H1 (cell line): Measurements from ENCODE around the gene BBS1. TPM values are rescaled to one million over a fixed set of nuclear protein-coding genes. Genes with fewer than 3 reads are reported as not detected.

Experiments
- polyA plus RNA-seq, 7 experiments: library from polyadenylated mRNA; depleted of rRNA in 3 of 7; stranded (reverse) in 5 of 7; unstranded in 2 of 7; fragments of >200 nt in 5 of 7; fragments of 200-250 nt in 2 of 7; gene quantifications; 1 replicate in 5 of 7; 2 replicates in 1 of 7; 4 replicates in 1 of 7; pipeline versions ENCODE4 v1.2.1 to v1.2.3, GENCODE V29; 2011 to 2013; ENCODE audit warnings: missing spikeins in 2 of 7, mixed read lengths in 2 of 7
- total RNA-seq: library from RNA; stranded (reverse); fragmentation: NEBNext Ultra II Directional; extraction: Animal tissue kit (Norgen Biotek cat#: 25700); gene quantifications from 2 replicates; pipeline ENCODE4 v1.2.1, GENCODE V29; 2021

Gene BBS1
- total and polyA plus RNA-seq, 2 of the 8 experiments (the other 6 are each of a cell fraction or from before 2014, with no cell fraction given): 19.1 to 19.5 TPM

Other genes with a start within 250 kb of the BBS1 start
- gene RAB1B, start 242.0 kb upstream of the BBS1 start, total RNA-seq: 100 and 106 TPM in 2 replicates
- 217 and 306 TPM in 2 replicates for gene RAB1B, start 242.0 kb upstream of the BBS1 start, polyA plus RNA-seq (2011; rRNA removed)
- 15.8 and 17.0 TPM in 2 replicates for gene CNIH2, start 232.5 kb upstream of the BBS1 start, total RNA-seq
- 11.6 and 12.5 TPM in 2 replicates for gene CNIH2, start 232.5 kb upstream of the BBS1 start, polyA plus RNA-seq (2011; rRNA removed)
- 70.1 and 75.9 TPM in 2 replicates for gene YIF1A, start 221.5 kb upstream of the BBS1 start, total RNA-seq
- gene YIF1A, start 221.5 kb upstream of the BBS1 start, polyA plus RNA-seq (2011; rRNA removed): 178 and 248 TPM in 2 replicates
- gene TMEM151A, start 218.7 kb upstream of the BBS1 start, total RNA-seq: 2.4 and 3.2 TPM in 2 replicates
- gene TMEM151A, start 218.7 kb upstream of the BBS1 start, polyA plus RNA-seq (2011; rRNA removed): 3.2 and 4.5 TPM in 2 replicates
- gene CD248, start 193.6 kb upstream of the BBS1 start, total RNA-seq: 3.7 and 3.9 TPM in 2 replicates
- 2.7 and 4.6 TPM in 2 replicates for gene CD248, start 193.6 kb upstream of the BBS1 start, polyA plus RNA-seq (2011; rRNA removed)
- 5.4 and 6.6 TPM in 2 replicates for gene RIN1, start 174.2 kb upstream of the BBS1 start, total RNA-seq
- 2.5 and 3.8 TPM in 2 replicates for gene RIN1, start 174.2 kb upstream of the BBS1 start, polyA plus RNA-seq (2011; rRNA removed)
- 44.8 and 46.1 TPM in 2 replicates for gene BRMS1, start 165.5 kb upstream of the BBS1 start, total RNA-seq
- gene BRMS1, start 165.5 kb upstream of the BBS1 start, polyA plus RNA-seq (2011; rRNA removed): 39.2 and 46.5 TPM in 2 replicates
- 27.1 and 27.8 TPM in 2 replicates for gene B4GAT1, start 163.0 kb upstream of the BBS1 start, total RNA-seq
- 22.2 and 32.8 TPM in 2 replicates for gene B4GAT1, start 163.0 kb upstream of the BBS1 start, polyA plus RNA-seq (2011; rRNA removed)
- 29.3 and 32.4 TPM in 2 replicates for gene SLC29A2, start 138.9 kb upstream of the BBS1 start, total RNA-seq
- gene SLC29A2, start 138.9 kb upstream of the BBS1 start, polyA plus RNA-seq (2011; rRNA removed): 31.6 and 42.0 TPM in 2 replicates
- 0.88 and 0.99 TPM in 2 replicates for gene NPAS4, start 89.6 kb upstream of the BBS1 start, total RNA-seq
- gene NPAS4, start 89.6 kb upstream of the BBS1 start, polyA plus RNA-seq (2011; rRNA removed): 0.73 and 0.77 TPM in 2 replicates
- 141 and 152 TPM in 2 replicates for gene MRPL11, start 71.8 kb upstream of the BBS1 start, total RNA-seq
- 105 and 106 TPM in 2 replicates for gene MRPL11, start 71.8 kb upstream of the BBS1 start, polyA plus RNA-seq (2011; rRNA removed)
- 7.6 TPM in 2 replicates for gene PELI3, start 43.7 kb upstream of the BBS1 start, total RNA-seq
- gene PELI3, start 43.7 kb upstream of the BBS1 start, polyA plus RNA-seq (2011; rRNA removed): 5.2 and 7.6 TPM in 2 replicates
- 82.7 and 86.4 TPM in 2 replicates for gene DPP3, start 30.2 kb upstream of the BBS1 start, total RNA-seq
- 75.1 and 90.6 TPM in 2 replicates for gene DPP3, start 30.2 kb upstream of the BBS1 start, polyA plus RNA-seq (2011; rRNA removed)
- gene ZDHHC24, start 35.4 kb downstream of the BBS1 start, total RNA-seq: 7.0 and 8.4 TPM in 2 replicates
- 9.7 and 15.6 TPM in 2 replicates for gene ZDHHC24, start 35.4 kb downstream of the BBS1 start, polyA plus RNA-seq (2011; rRNA removed)
- gene ACTN3, start 36.3 kb downstream of the BBS1 start, total RNA-seq: 28.2 and 30.8 TPM in 2 replicates
- gene ACTN3, start 36.3 kb downstream of the BBS1 start, polyA plus RNA-seq (2011; rRNA removed): 36.7 and 46.2 TPM in 2 replicates
- gene CTSF, start 58.0 kb downstream of the BBS1 start, total RNA-seq: 0.36 and 0.58 TPM in 2 replicates
- gene CTSF, start 58.0 kb downstream of the BBS1 start, polyA plus RNA-seq (2011; rRNA removed): 2.3 and 2.6 TPM in 2 replicates
- gene CCDC87, start 82.4 kb downstream of the BBS1 start, total RNA-seq: 0.99 and 1.1 TPM in 2 replicates
- gene CCDC87, start 82.4 kb downstream of the BBS1 start, polyA plus RNA-seq (2011; rRNA removed): 0.32 and 0.63 TPM in 2 replicates
- 35.2 and 37.1 TPM in 2 replicates for gene CCS, start 82.5 kb downstream of the BBS1 start, total RNA-seq
- gene CCS, start 82.5 kb downstream of the BBS1 start, polyA plus RNA-seq (2011; rRNA removed): 37.7 and 57.7 TPM in 2 replicates
- gene RBM14, start 106.0 kb downstream of the BBS1 start, total RNA-seq: 142 and 145 TPM in 2 replicates
- 67.2 and 81.1 TPM in 2 replicates for gene RBM14, start 106.0 kb downstream of the BBS1 start, polyA plus RNA-seq (2011; rRNA removed)
- 192 and 201 TPM in 2 replicates for gene RBM4, start 128.1 kb downstream of the BBS1 start, total RNA-seq
- gene RBM4, start 128.1 kb downstream of the BBS1 start, polyA plus RNA-seq (2011; rRNA removed): 276 and 330 TPM in 2 replicates
- 27.5 and 30.6 TPM in 2 replicates for gene RBM4B, start 167.3 kb downstream of the BBS1 start, total RNA-seq
- gene RBM4B, start 167.3 kb downstream of the BBS1 start, polyA plus RNA-seq (2011; rRNA removed): 19.2 and 30.5 TPM in 2 replicates
- 69.0 and 71.4 TPM in 2 replicates for gene SPTBN2, start 218.6 kb downstream of the BBS1 start, total RNA-seq
- 19.1 and 25.9 TPM in 2 replicates for gene SPTBN2, start 218.6 kb downstream of the BBS1 start, polyA plus RNA-seq (2011; rRNA removed)